Body of pancreas (tissue), 4 donors: ENCODE data around the gene C4BPB. TPM values are rescaled to one million over a fixed set of nuclear protein-coding genes. Genes with fewer than 3 reads are reported as not detected.

Experiments used
- ATAC-seq: fragments of 150-250 bp; one replicate; pipeline ENCODE4 v1.9.1; 2016
- DNase-seq, 4 donors: peaks; one replicate each; pipeline ENCODE4 v3.0.0-alpha.2; 2019
- H3K27ac ChIP-seq, 4 donors: fragments of 200-600 bp; sonication (generic); 1 replicate in 3 of 4; 2 replicates in 1 of 4; pipeline versions ENCODE4 v1.5.1 to v1.6.1; 2016 to 2019; ENCODE audit warnings: mild to moderate bottlenecking in 1 of 4, mixed read lengths in 1 of 4, moderate library complexity in 1 of 4
- H3K27me3 ChIP-seq, 2 donors: fragments of 200-600 bp; sonication (generic); one replicate each; pipeline ENCODE4 v1.6.0; 2016; ENCODE audit warnings: mild to moderate bottlenecking in 1 of 2
- H3K36me3 ChIP-seq, 2 donors: fragments of 200-600 bp; sonication (generic); replicated peaks in 1 of 2; 2 replicates each; pipeline ENCODE4 v1.5.1; 2016; ENCODE audit warnings: low read depth in 2 of 2; ENCODE audit not compliant: insufficient read depth in 1 of 2
- H3K4me1 ChIP-seq: fragments of 200-600 bp; sonication (generic); one replicate; pipeline ENCODE4 v1.6.0; 2016
- H3K4me3 ChIP-seq, 2 donors: fragments of 200-600 bp; sonication (generic); 1 replicate in 1 of 2; 2 replicates in 1 of 2; pipeline ENCODE4 v1.5.1; 2016 to 2019
- H3K9me3 ChIP-seq, 3 donors: fragments of 200-600 bp; sonication (generic); 1 replicate in 2 of 3; 2 replicates in 1 of 3; pipeline ENCODE4 v1.5.1; 2016
- CTCF ChIP-seq, 7 experiments: fragments of 450-650 bp in 4 of 7; fragments of 200-600 bp in 3 of 7; sonication (generic) in 3 of 7; IDR thresholded peaks; one replicate each; pipeline ENCODE4 v1.5.1; 2016 to 2019; ENCODE audit warnings: antibody characterized with exemption in 7 of 7
- POLR2A ChIP-seq, 3 donors: fragments of 450-650 bp; IDR thresholded peaks; one replicate each; pipeline ENCODE4 v1.6.1; 2016; ENCODE audit warnings: antibody characterized with exemption in 3 of 3, mild to moderate bottlenecking in 2 of 3
- WGBS, 2 donors: methylation state at CpG; one replicate each; pipeline ENCODE4 v1.1.5; 2017; 5-methylcytosine and 5-hydroxymethylcytosine counted together
- intact Hi-C: fragments of 100-400 bp; cut with DNase I; formaldehyde crosslinking; loops from one replicate; pipeline ENCODE4 v1.15.1; 2023
- total RNA-seq, 2 donors: library from RNA; depleted of rRNA; stranded (reverse); fragments of >200 nt; gene quantifications; one replicate each; pipeline ENCODE4 v1.1.0, GENCODE V29; 2016

C4BPB gene
- total RNA-seq, 2 donors from 2014 or later, result 11.9 TPM; not detected in 1

GRCh38 chr1:207067185-207067584 lies 21.5 kb upstream of the C4BPB start:
- Histone ChIP-seq H3K9me3 (no peaks in the 10 kb centered on the region), H3K4me1 (peaks cover 5% of the 10 kb centered on the region), H3K27me3 (no peaks in the 10 kb centered on the region), H3K36me3 (peaks cover 0 to 15% of the 10 kb centered on the region in 2 donors), H3K27ac (no peak overlapping the region), H3K4me3 (no peak overlapping the region)
- 43 to 58% methylated on average over 3 of the region's 3 CpGs for WGBS, 2 donors
- intact Hi-C loops, result no loop called here
- no peak for ATAC-seq
- TF ChIP-seq CTCF (IDR thresholded peaks at IDR 0.05) (no peak), POLR2A (IDR thresholded peaks at IDR 0.05) (no peak)
- no peak for DNase-seq

- H3K4me3 ChIP-seq, result no peak overlapping the region
- ATAC-seq (no peak), DNase-seq (no peak)
- WGBS, 2 donors, result 91 to 97% methylated on average over 5 of the region's 5 CpGs
- intact Hi-C loops, result no loop called here
- TF ChIP-seq POLR2A (IDR thresholded peaks at IDR 0.05) (no peak), CTCF (IDR thresholded peaks at IDR 0.05) (no peak)
- H3K36me3 ChIP-seq, result peaks cover 0 to 15% of the 10 kb centered on the region in 2 donors
- H3K27me3 ChIP-seq, result no peaks in the 10 kb centered on the region
- H3K9me3 ChIP-seq, result no peaks in the 10 kb centered on the region
- peaks cover 5% of the 10 kb centered on the region for H3K4me1 ChIP-seq
- no peak overlapping the region for H3K27ac ChIP-seq
Measured at GRCh38 chr1:207067665-207068064, 21.0 kb upstream of the C4BPB start.

DNA sequence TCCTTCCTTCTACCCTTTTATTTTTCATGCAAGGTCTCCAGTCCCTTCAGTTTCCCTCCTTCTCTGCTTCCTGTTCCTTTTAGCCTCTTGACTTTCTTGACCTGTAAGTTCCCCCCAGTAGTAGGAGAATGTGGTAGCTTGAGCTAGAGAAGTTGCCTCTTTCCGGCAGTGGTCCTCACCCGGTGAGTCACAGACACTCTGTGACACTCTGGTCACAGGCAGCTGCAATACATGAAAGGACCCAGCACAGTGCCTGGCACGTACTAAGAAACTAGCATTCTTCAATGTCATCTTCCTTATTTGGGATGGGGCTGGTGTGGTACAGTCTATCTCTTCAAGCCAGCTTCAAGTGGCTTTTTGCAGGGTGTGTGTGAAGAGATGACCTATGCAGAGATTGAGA lies 19.6 kb upstream of the C4BPB start:
- peaks cover 0 to 13% of the 10 kb centered on the region in 2 donors for H3K36me3 ChIP-seq
- no peaks in the 10 kb centered on the region for H3K9me3 ChIP-seq
- H3K4me3 ChIP-seq, result no peak overlapping the region
- intact Hi-C loops, result no loop called here
- no peak overlapping the region for H3K27ac ChIP-seq
- WGBS, 2 donors, result 81 to 96% methylated on average over 3 of the region's 3 CpGs
- ATAC-seq (no peak), DNase-seq (no peak)
- no peaks in the 10 kb centered on the region for H3K27me3 ChIP-seq
- no peak for TF ChIP-seq POLR2A (IDR thresholded peaks at IDR 0.05)
- TF ChIP-seq CTCF (IDR thresholded peaks at IDR 0.05), result no peak
- peaks cover 4% of the 10 kb centered on the region for H3K4me1 ChIP-seq

GRCh38 chr1:207069858-207070506 lies 18.7 kb upstream of the C4BPB start:
- Histone ChIP-seq H3K9me3 (no peaks in the 10 kb centered on the region), H3K36me3 (peaks cover 0 to 13% of the 10 kb centered on the region in 2 donors), H3K4me1 (no peaks in the 10 kb centered on the region), H3K4me3 (no peak overlapping the region), H3K27ac (no peak overlapping the region), H3K27me3 (no peaks in the 10 kb centered on the region)
- DNase-seq (no peak), ATAC-seq (no peak)
- intact Hi-C loops, result no loop called here
- 93 to 98% methylated on average over 5 of the region's 5 CpGs for WGBS, 2 donors
- TF ChIP-seq POLR2A (IDR thresholded peaks at IDR 0.05), result no peak
- no peak for TF ChIP-seq CTCF (IDR thresholded peaks at IDR 0.05)

GRCh38 chr1:207070811-207071210 lies 17.8 kb upstream of the C4BPB start:
- Histone ChIP-seq H3K36me3 (peaks cover 0 to 13% of the 10 kb centered on the region in 2 donors), H3K27me3 (no peaks in the 10 kb centered on the region), H3K9me3 (no peaks in the 10 kb centered on the region), H3K4me1 (no peaks in the 10 kb centered on the region), H3K4me3 (no peak overlapping the region), H3K27ac (no peak overlapping the region)
- intact Hi-C loops, result no loop called here
- TF ChIP-seq POLR2A (IDR thresholded peaks at IDR 0.05) (no peak), CTCF (IDR thresholded peaks at IDR 0.05) (no peak)
- ATAC-seq, result no peak
- WGBS, 2 donors, result 63 to 89% methylated on average over 4 of the region's 4 CpGs
- no peak for DNase-seq
